Measurements from ENCODE around the gene UPK3A. TPM values are rescaled to one million over a fixed set of nuclear protein-coding genes. Genes with fewer than 3 reads are reported as not detected.

Gene UPK3A
- total and polyA plus RNA-seq, 10 of the 15 experiments (the other 5 are each of a cell fraction or from before 2014, with no cell fraction given): not detected

GRCh38 chr22:45309422-45310227 lies 24.9 kb downstream of the UPK3A start, which contains the start of gene FAM118A:
TSS of gene FAM118A (plus strand) at chr22:45309934. CDS start at chr22:45322380, 12,446 bp downstream.
- H3K27me3 ChIP-seq (replicated peaks in 1 of 2; ENCODE audit: control insufficient read depth in 2 of 2, insufficient read depth in 2 of 2, low read length in 1 of 2): no peaks in the 10 kb centered on the region
- BruUV-seq (replicated peaks): no TSS peak
- peak; percentile 81 for DNase-seq (ENCODE audit: low read depth, low spot score)
- intact Hi-C loops (cut with micrococcal nuclease; ENCODE audit: unreplicated experiment) (no loop called here), in situ Hi-C loops (cut with MboI) (no loop called here)
- H3K4me3 ChIP-seq: peak within 1 kb of the TSS; percentile 96
- H3K9me3 ChIP-seq (replicated peaks; ENCODE audit: control insufficient read depth, insufficient read depth, low read length): no peaks in the 10 kb centered on the region
- H3K27ac ChIP-seq (ENCODE audit: control insufficient read depth, insufficient read depth): peak within 1 kb of the TSS; percentile 63
- peaks cover 25% of the 10 kb centered on the region for H3K4me1 ChIP-seq (ENCODE audit: control insufficient read depth, insufficient read depth, low read length)
- H3K36me3 ChIP-seq (ENCODE audit: control insufficient read depth in 2 of 2, insufficient read depth in 2 of 2, low read length in 1 of 2): no peaks in the 10 kb centered on the region
- peak; percentile 89 for FAIRE-seq
- ChIA-PET CTCF (interaction anchor here (1.5 kb wide), 1 partner anchor 10 kb away, joined by 5 read pairs; no protein-coding TSS in a partner anchor), POLR2A (interaction anchor here (1.1 kb wide), 1 partner anchor 10 kb away, joined by 4 read pairs; no protein-coding TSS in a partner anchor), RAD21 (ENCODE audit: unreplicated experiment) (interaction anchor here (2.1 kb wide), 1 partner anchor 10 kb away, joined by 6 read pairs; no protein-coding TSS in a partner anchor), SMC1A (ENCODE audit: uncharacterized antibody, unreplicated experiment) (interaction anchor here (0.7 to 1.6 kb wide), 3 partner anchors 8 to 13 kb away, joined by 3 to 5 read pairs (median 5); no protein-coding TSS in a partner anchor)
- H2AFZ ChIP-seq (ENCODE audit: control insufficient read depth, low read depth, low read length): peak within 1 kb of the TSS; percentile 94
- WGBS (ENCODE audit: insufficient coverage, insufficient replicate concordance, low lambda C conversion rate, missing lambda C conversion rate): under 1% methylated on average over 70 of the region's 95 CpGs
- peaks cover 3% of the 10 kb centered on the region; the same call in 1 of the 2 replicates for H4K20me1 ChIP-seq (ENCODE audit: control insufficient read depth, insufficient read depth)
- H3K4me2 ChIP-seq (ENCODE audit: control insufficient read depth, insufficient read depth): peak within 1 kb of the TSS; percentile 75
- ATAC-seq: peak; percentile 91
- peaks cover 12% of the 10 kb centered on the region for H3K79me2 ChIP-seq (ENCODE audit: control insufficient read depth, insufficient read depth, low read length)
- H3K9ac ChIP-seq (ENCODE audit: control insufficient read depth, insufficient read depth, low read length): peak within 1 kb of the TSS; percentile 89
- TF ChIP-seq WRNIP1 (IDR thresholded peaks at IDR 0.05; ENCODE audit: borderline replicate concordance, low read depth, low read length) (peak; percentile 68; the same call in 1 of the 2 replicates), MTA3 (IDR thresholded peaks at IDR 0.05; ENCODE audit: borderline replicate concordance, low read length) (no peak), ZNF687 (IDR thresholded peaks at IDR 0.05) (peak; percentile 76; the same call in 1 of the 2 replicates), EP300 (IDR thresholded peaks at IDR 0.05; ENCODE audit: borderline replicate concordance in 1 of 2, control insufficient read depth in 1 of 2, low read depth in 2 of 2, low read length in 2 of 2) (no peak), NKRF (conservative IDR thresholded peaks at IDR 0.05) (peak; percentile 58; the same call in 1 of the 2 replicates), TAF1 (IDR thresholded peaks at IDR 0.05; ENCODE audit: borderline replicate concordance, low read depth, low read length) (peak; percentile 61; the same call in 1 of the 2 replicates), ZBED1 (IDR thresholded peaks at IDR 0.05; ENCODE audit: borderline replicate concordance) (no peak), SMAD5 (IDR thresholded peaks at IDR 0.05; ENCODE audit: low read depth) (0 out of 2 replicates have a peak, but pooled peaks have one; percentile 64), MLLT1 (IDR thresholded peaks at IDR 0.05) (0 out of 2 replicates have a peak, but pooled peaks have one; percentile 51), SMARCA5 (IDR thresholded peaks at IDR 0.05) (peak; percentile 42), RUNX3 (IDR thresholded peaks at IDR 0.05; ENCODE audit: low read length) (peak; percentile 63)
- TF ChIP-seq, protein P1, sequence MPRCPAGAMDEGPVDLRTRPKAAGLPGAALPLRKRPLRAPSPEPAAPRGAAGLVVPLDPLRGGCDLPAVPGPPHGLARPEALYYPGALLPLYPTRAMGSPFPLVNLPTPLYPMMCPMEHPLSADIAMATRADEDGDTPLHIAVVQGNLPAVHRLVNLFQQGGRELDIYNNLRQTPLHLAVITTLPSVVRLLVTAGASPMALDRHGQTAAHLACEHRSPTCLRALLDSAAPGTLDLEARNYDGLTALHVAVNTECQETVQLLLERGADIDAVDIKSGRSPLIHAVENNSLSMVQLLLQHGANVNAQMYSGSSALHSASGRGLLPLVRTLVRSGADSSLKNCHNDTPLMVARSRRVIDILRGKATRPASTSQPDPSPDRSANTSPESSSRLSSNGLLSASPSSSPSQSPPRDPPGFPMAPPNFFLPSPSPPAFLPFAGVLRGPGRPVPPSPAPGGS (IDR thresholded peaks at IDR 0.05; ENCODE audit: borderline replicate concordance, insufficient read depth, low read depth, low read length, poor library complexity, severe bottlenecking): no peak
